Heart left ventricle (tissue), 16 donors: Measurements from ENCODE around the gene SIPA1. TPM values are rescaled to one million over a fixed set of nuclear protein-coding genes. Genes with fewer than 3 reads are reported as not detected.

Source experiments
- ATAC-seq, 4 donors: fragments of 200-7000 bp; cut with Tn5 transposase; one replicate each; pipeline ENCODE4 v1.9.1; 2020 to 2022; ENCODE audit warnings: moderate library complexity in 4 of 4, mild to moderate bottlenecking in 3 of 4, moderate number of reproducible peaks in 1 of 4
- DNase-seq, 5 donors: peaks; one replicate each; pipeline ENCODE4 v3.0.0-alpha.2; 2020
- H3K27ac ChIP-seq, 12 donors: fragments of 200-600 bp; sonication (generic) in 4 of 12; one replicate each; pipeline versions ENCODE4 v1.5.0 to v1.8.0; 2016 to 2022; ENCODE audit warnings: mild to moderate bottlenecking in 2 of 12
- H3K27me3 ChIP-seq, 9 donors: fragments of 200-600 bp; sonication (generic) in 2 of 9; one replicate each; pipeline versions ENCODE4 v1.5.1 to v1.8.0; 2016 to 2022; ENCODE audit warnings: mild to moderate bottlenecking in 3 of 9
- H3K36me3 ChIP-seq, 9 donors: fragments of 200-600 bp; sonication (generic) in 2 of 9; one replicate each; pipeline versions ENCODE4 v1.5.0 to v1.8.0; 2018 to 2022; ENCODE audit warnings: mild to moderate bottlenecking in 2 of 9
- H3K4me1 ChIP-seq, 12 donors: fragments of 200-600 bp; sonication (generic) in 4 of 12; one replicate each; pipeline versions ENCODE4 v1.5.0 to v1.8.0; 2016 to 2022; ENCODE audit warnings: mild to moderate bottlenecking in 3 of 12
- H3K4me3 ChIP-seq, 12 donors: fragments of 200-600 bp; sonication (generic) in 4 of 12; one replicate each; pipeline versions ENCODE4 v1.5.0 to v1.8.0; 2017 to 2022; ENCODE audit warnings: mild to moderate bottlenecking in 9 of 12, moderate library complexity in 4 of 12
- H3K9me3 ChIP-seq, 12 donors: fragments of 200-600 bp; sonication (generic) in 4 of 12; one replicate each; pipeline versions ENCODE4 v1.5.0 to v1.8.0; 2016 to 2022; ENCODE audit warnings: mild to moderate bottlenecking in 1 of 12
- CTCF ChIP-seq, 12 donors: fragments of 200-600 bp; sonication (generic) in 4 of 12; IDR thresholded peaks; one replicate each; pipeline versions ENCODE4 v1.5.0 to v1.8.0; 2018 to 2022; ENCODE audit warnings: antibody characterized with exemption in 12 of 12, mild to moderate bottlenecking in 5 of 12
- POLR2A ChIP-seq, 2 donors: fragments of 450-650 bp; IDR thresholded peaks; one replicate each; pipeline ENCODE4 v1.6.1; 2017; ENCODE audit warnings: antibody characterized with exemption in 2 of 2, mild to moderate bottlenecking in 2 of 2, moderate library complexity in 2 of 2
- WGBS, 4 donors: extraction: QIAGEN DNeasy Blood & Tissue Kit in 2 of 4; methylation state at CpG; one replicate each; pipeline versions ENCODE4 v1.1.5 to v1.1.7; 2013 to 2018; 5-methylcytosine and 5-hydroxymethylcytosine counted together
- intact Hi-C, 10 donors: fragments of 100-400 bp; cut with DNase I; formaldehyde crosslinking; loops; one replicate each; pipeline versions ENCODE4 v1.11.1 to v1.14.2; 2022
- polyA plus RNA-seq, 2 donors: library from polyadenylated mRNA; stranded (reverse); fragments of 200-250 nt; gene quantifications; one replicate each; pipeline ENCODE4 v1.2.3, GENCODE V29; 2013
- total RNA-seq, 9 donors: library from RNA; depleted of rRNA in 2 of 9; stranded (reverse); fragments of >200 nt in 2 of 9; fragmentation: NEBNext Ultra II Directional in 3 of 9; extraction: Animal tissue kit (Norgen Biotek cat#: 25700) in 3 of 9; gene quantifications; one replicate each; pipeline versions ENCODE4 v1.1.0 to v1.2.4, GENCODE V29; 2016 to 2023
- donor health status: ischemic (EF 13 %, LVEDD 7.1; RV severe dilation, severe dysfunction).
- donor health status: healthy with polysubstance abuse.
- donor health status: DM: no; HTN: yes; CAD: no.
- donor health status: DM: no; HTN: no; CAD: no.
- donor health status: ischemic (EF 25% LVEDD 6.9; RV normal size, moderate dysfunction).
- donor health status: ischemic (EF 25% LVEDD 5.7; RV mildly dilated, moderate dysfunction).
- donor health status: healthy.
- donor health status: DM: yes; HTN: yes; CAD: no.
- donor health status: ischemic (EF 35%, LVEDD 5.7; RV mildly dilated, moderate dysfunction).
- donor health status: nonischemic (EF 11% LVEDD 7.7; RV severe dilation, severe dysfunction).
- donor health status: DM: yes; HTN: yes; CAD: no.
- donor health status: PGD.
- donor health status: ischemic (EF 29% LVEDD 5.4; RV normal size, mild dysfunction).
- donor health status: nonischemic (EF 23%, LVEDD 6.1; RV moderate dilation, normal function).

Gene SIPA1
- total and polyA plus RNA-seq, 11 donors: 17.0 to 63.3 (median 26.5) TPM

GRCh38 chr11:65633390-65634108, 4.4 kb upstream of the SIPA1 start:
- ATAC-seq (no peak), DNase-seq (peak in 1 of 5 donors; percentile 51)
- TF ChIP-seq POLR2A (IDR thresholded peaks at IDR 0.05): no peak
- TF ChIP-seq CTCF (IDR thresholded peaks at IDR 0.05): no peak
- Histone ChIP-seq H3K4me3 (no peak overlapping the region), H3K27ac (no peak overlapping the region), H3K27me3 (no peaks in the 10 kb centered on the region), H3K4me1 (peaks cover 0 to 28% (median 12%) of the 10 kb centered on the region in 12 donors), H3K36me3 (peaks cover 0 to 90% (median 75%) of the 10 kb centered on the region in 9 donors), H3K9me3 (no peaks in the 10 kb centered on the region)
- WGBS, 4 donors: 87 to 93% (median 88%) methylated on average over 12 to 20 of the region's 20 CpGs
- intact Hi-C loops: loop anchor here in 3 of 10 donors (2.0 to 10.0 kb wide), 3 partner anchors 17 to 181 kb away; no protein-coding TSS in a partner anchor

GRCh38 chr11:65634109-65634436, 3.8 kb upstream of the SIPA1 start:
- WGBS, 4 donors: 91 to 93% (median 93%) methylated on average over 14 of the region's 14 CpGs
- Histone ChIP-seq H3K27me3 (no peaks in the 10 kb centered on the region), H3K9me3 (no peaks in the 10 kb centered on the region), H3K4me3 (no peak overlapping the region), H3K36me3 (peaks cover 0 to 84% (median 70%) of the 10 kb centered on the region in 9 donors), H3K27ac (no peak overlapping the region), H3K4me1 (peaks cover 0 to 33% (median 15%) of the 10 kb centered on the region in 12 donors)
- intact Hi-C loops: loop anchor here in 3 of 10 donors (2.0 to 10.0 kb wide), 3 partner anchors 17 to 181 kb away; no protein-coding TSS in a partner anchor
- DNase-seq (peak in 1 of 5 donors; percentile 53), ATAC-seq (no peak)
- no peak for TF ChIP-seq CTCF (IDR thresholded peaks at IDR 0.05)
- TF ChIP-seq POLR2A (IDR thresholded peaks at IDR 0.05): no peak

- no peak for TF ChIP-seq CTCF (IDR thresholded peaks at IDR 0.05)
- TF ChIP-seq POLR2A (IDR thresholded peaks at IDR 0.05): no peak
- intact Hi-C loops: loop anchor here in 3 of 10 donors (2.0 to 10.0 kb wide), 3 partner anchors 18 to 180 kb away; no protein-coding TSS in a partner anchor
- no peaks in the 10 kb centered on the region for H3K27me3 ChIP-seq
- no peak overlapping the region for H3K27ac ChIP-seq
- H3K4me3 ChIP-seq: no peak overlapping the region
- ATAC-seq (no peak), DNase-seq (peak in 1 of 5 donors; percentile 55)
- H3K36me3 ChIP-seq: peaks cover 0 to 81% (median 67%) of the 10 kb centered on the region in 9 donors
- H3K9me3 ChIP-seq: no peaks in the 10 kb centered on the region
- peaks cover 0 to 37% (median 19%) of the 10 kb centered on the region in 12 donors for H3K4me1 ChIP-seq
- WGBS, 4 donors: 85 to 95% (median 93%) methylated on average over 10 to 11 of the region's 11 CpGs
Observed at GRCh38 chr11:65634440-65634839, 3.5 kb upstream of the SIPA1 start.

GRCh38 chr11:65634905-65635731, 2.8 kb upstream of the SIPA1 start:
- peak in 1 of 5 donors; percentile 65 for DNase-seq
- Histone ChIP-seq H3K27me3 (no peaks in the 10 kb centered on the region), H3K9me3 (no peaks in the 10 kb centered on the region), H3K4me1 (peaks cover 0 to 41% (median 26%) of the 10 kb centered on the region in 12 donors), H3K4me3 (no peak overlapping the region), H3K36me3 (peaks cover 0 to 80% (median 60%) of the 10 kb centered on the region in 9 donors), H3K27ac (no peak overlapping the region)
- no peak for ATAC-seq
- intact Hi-C loops: loop anchor here in 3 of 10 donors (2.0 to 10.0 kb wide), 4 partner anchors 18 to 180 kb away; partner anchors contain the start of gene KAT5 (in 1 of the 3)
- TF ChIP-seq POLR2A (IDR thresholded peaks at IDR 0.05): no peak
- no peak for TF ChIP-seq CTCF (IDR thresholded peaks at IDR 0.05)
- WGBS, 4 donors: 94 to 95% (median 94%) methylated on average over 41 to 46 of the region's 46 CpGs
